Tibial artery (tissue), 4 donors: ENCODE data around the gene AGAP1.

Experiments used
- DNase-seq, 2 donors: peaks; one replicate each; pipeline ENCODE4 v3.0.0-alpha.2; 2019
- H3K27ac ChIP-seq, 2 donors: fragments of 200-600 bp; sonication (generic) in 1 of 2; 1 replicate in 1 of 2; 2 replicates in 1 of 2; pipeline ENCODE4 v1.5.1; 2018 to 2019; ENCODE audit warnings: mild to moderate bottlenecking in 1 of 2
- H3K27me3 ChIP-seq, 2 donors: fragments of 200-600 bp; sonication (generic) in 1 of 2; one replicate each; pipeline versions ENCODE4 v1.5.1 to v1.6.0; 2016 to 2019
- H3K36me3 ChIP-seq, 3 donors: fragments of 200-600 bp; sonication (generic) in 2 of 3; one replicate each; pipeline ENCODE4 v1.5.1; 2016 to 2019; ENCODE audit warnings: mild to moderate bottlenecking in 2 of 3
- H3K4me1 ChIP-seq, 4 donors: fragments of 200-600 bp; sonication (generic) in 2 of 4; 1 replicate in 3 of 4; 2 replicates in 1 of 4; pipeline ENCODE4 v1.5.1; 2016 to 2019
- H3K4me3 ChIP-seq, 2 donors: fragments of 200-600 bp; sonication (generic) in 1 of 2; 1 replicate in 1 of 2; 2 replicates in 1 of 2; pipeline ENCODE4 v1.5.1; 2018 to 2019; ENCODE audit warnings: mild to moderate bottlenecking in 2 of 2
- H3K9me3 ChIP-seq, 3 donors: fragments of 200-600 bp; sonication (generic) in 1 of 3; one replicate each; pipeline ENCODE4 v1.5.1; 2016 to 2019
- intact Hi-C: fragments of 100-400 bp; cut with DNase I; formaldehyde crosslinking; loops from one replicate; pipeline ENCODE4 v1.15.0; 2023; ENCODE audit warnings: low total_unique reads
- TF ChIP-seq, protein P1 (sequence below), 2 experiments: fragments of 200-600 bp in 1 of 2; fragments of 450-650 bp in 1 of 2; IDR thresholded peaks; one replicate each; pipeline ENCODE4 v1.5.1; 2017 to 2019; ENCODE audit warnings: antibody characterized with exemption in 2 of 2, mild to moderate bottlenecking in 1 of 2, moderate library complexity in 1 of 2

Gene AGAP1

DNA sequence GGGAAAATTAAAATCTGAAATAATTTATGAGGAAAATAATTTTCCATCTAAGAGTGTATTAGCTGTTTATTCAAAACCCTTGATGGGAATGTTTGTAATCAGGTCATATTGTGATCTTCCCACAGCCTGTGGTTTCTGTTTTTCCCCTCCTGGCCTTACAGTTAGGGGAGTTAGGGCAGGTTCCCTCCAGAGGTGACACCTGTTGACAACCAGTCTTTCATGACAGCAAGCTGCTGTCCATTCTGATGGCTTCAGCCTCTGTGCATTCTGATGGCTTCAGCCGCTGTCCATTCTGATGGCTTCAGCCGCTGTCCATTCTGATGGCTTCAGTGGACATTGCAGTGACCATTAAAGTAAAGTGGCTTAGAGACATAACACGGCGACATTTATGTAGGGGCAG, 346.1 kb downstream of the AGAP1 start:
- intact Hi-C loops, result no loop called here
- no peaks in the 10 kb centered on the region for H3K9me3 ChIP-seq
- no peak for DNase-seq
- H3K4me1 ChIP-seq, result no peaks in the 10 kb centered on the region
- no peak overlapping the region for H3K27ac ChIP-seq
- TF ChIP-seq, protein P1, sequence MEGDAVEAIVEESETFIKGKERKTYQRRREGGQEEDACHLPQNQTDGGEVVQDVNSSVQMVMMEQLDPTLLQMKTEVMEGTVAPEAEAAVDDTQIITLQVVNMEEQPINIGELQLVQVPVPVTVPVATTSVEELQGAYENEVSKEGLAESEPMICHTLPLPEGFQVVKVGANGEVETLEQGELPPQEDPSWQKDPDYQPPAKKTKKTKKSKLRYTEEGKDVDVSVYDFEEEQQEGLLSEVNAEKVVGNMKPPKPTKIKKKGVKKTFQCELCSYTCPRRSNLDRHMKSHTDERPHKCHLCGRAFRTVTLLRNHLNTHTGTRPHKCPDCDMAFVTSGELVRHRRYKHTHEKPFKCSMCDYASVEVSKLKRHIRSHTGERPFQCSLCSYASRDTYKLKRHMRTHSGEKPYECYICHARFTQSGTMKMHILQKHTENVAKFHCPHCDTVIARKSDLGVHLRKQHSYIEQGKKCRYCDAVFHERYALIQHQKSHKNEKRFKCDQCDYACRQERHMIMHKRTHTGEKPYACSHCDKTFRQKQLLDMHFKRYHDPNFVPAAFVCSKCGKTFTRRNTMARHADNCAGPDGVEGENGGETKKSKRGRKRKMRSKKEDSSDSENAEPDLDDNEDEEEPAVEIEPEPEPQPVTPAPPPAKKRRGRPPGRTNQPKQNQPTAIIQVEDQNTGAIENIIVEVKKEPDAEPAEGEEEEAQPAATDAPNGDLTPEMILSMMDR (IDR thresholded peaks at IDR 0.05), result no peak
- H3K4me3 ChIP-seq, result no peak overlapping the region
- no peaks in the 10 kb centered on the region for H3K36me3 ChIP-seq
- no peaks in the 10 kb centered on the region for H3K27me3 ChIP-seq

DNA sequence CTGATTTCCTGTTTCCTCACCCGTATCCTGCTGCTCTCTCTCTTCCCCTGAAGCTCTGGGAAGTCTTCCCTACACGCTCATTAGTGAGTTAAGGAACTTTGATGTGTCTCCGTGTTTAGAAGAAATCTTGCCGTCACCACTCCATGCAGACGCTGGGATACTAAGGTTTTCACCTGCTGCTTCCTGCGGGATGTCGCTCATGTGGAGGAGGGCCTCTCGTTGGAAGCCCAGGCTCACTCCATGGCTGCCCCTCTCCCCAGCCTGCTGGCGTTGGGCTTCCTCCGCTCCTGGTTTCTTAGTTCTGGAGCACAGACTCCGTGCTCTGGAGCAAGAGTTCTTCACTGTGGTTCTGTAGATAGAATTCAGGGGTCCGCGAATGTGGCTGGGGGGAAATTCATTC, 348.0 kb downstream of the AGAP1 start:
- H3K27me3 ChIP-seq, result no peaks in the 10 kb centered on the region
- no peak for DNase-seq
- TF ChIP-seq, protein P1 (IDR thresholded peaks at IDR 0.05), result no peak
- H3K9me3 ChIP-seq, result no peaks in the 10 kb centered on the region
- intact Hi-C loops, result no loop called here
- no peaks in the 10 kb centered on the region for H3K36me3 ChIP-seq
- H3K4me3 ChIP-seq, result no peak overlapping the region
- H3K27ac ChIP-seq, result no peak overlapping the region
- H3K4me1 ChIP-seq, result no peaks in the 10 kb centered on the region

DNA sequence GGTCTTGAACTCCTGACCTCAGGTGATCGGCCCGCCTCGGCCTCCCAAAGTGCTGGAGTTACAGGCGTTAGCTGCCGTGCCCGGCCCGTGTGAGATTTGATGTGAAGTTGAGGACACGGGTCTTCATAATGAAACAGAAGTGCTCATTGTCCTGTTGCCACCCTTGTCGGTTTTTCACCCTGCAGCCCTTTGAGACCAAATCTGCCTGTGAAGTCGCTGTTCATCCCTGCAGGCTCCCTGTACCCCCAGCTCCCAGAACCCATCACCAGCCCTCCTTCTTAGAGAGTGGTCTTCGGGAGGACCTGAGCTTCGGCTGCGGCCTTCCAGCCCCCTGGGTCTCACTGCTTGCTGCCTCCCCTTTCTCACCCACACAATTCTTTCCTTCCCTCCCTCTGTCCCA, 349.1 kb downstream of the AGAP1 start:
- no peaks in the 10 kb centered on the region for H3K36me3 ChIP-seq
- TF ChIP-seq, protein P1 (IDR thresholded peaks at IDR 0.05), result no peak
- no peaks in the 10 kb centered on the region for H3K4me1 ChIP-seq
- H3K9me3 ChIP-seq, result no peaks in the 10 kb centered on the region
- DNase-seq, result no peak
- H3K27me3 ChIP-seq, result no peaks in the 10 kb centered on the region
- H3K4me3 ChIP-seq, result no peak overlapping the region
- intact Hi-C loops, result no loop called here
- no peak overlapping the region for H3K27ac ChIP-seq

DNA sequence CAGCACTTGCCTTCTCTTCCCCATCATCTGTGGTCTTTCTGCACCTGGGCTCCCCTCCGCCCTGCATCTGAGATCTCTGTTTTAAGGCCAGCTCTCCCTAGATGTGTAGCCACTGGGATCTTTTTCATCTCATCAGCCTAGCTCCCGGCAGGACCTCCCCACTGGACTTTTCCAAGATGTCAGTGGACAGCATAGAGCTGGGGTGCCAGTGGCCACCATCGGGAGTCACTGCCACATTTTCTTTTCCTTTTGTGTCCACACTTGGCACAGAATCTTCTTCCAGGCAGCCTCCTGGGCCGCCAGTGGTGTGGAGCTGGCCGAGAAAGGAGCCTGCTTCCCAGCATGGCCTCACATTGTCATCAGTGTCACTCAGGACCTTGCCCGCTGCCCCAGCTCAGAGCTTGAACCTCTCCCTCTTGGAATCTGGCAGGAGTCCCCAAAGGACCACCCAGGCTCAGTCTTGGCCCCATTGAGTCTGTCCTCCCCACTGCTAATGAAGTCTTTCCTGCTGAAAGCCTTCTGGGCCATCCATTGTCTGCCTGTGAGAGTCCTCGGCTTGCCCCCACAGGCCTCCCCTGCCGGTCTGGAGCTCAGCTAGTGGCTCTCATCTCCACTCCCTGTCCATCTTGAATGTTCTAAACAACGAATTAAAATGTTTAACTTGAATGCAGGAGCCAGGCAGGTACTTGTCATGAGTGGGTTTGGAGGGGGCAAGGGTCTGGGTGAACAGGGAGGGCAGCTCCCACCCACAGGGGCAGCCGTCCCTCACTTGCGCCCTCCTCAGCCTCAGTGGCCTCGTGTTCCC, 349.9 kb downstream of the AGAP1 start:
- Histone ChIP-seq H3K4me3 (no peak overlapping the region), H3K27ac (no peak overlapping the region)
- DNase-seq, result no peak

DNA sequence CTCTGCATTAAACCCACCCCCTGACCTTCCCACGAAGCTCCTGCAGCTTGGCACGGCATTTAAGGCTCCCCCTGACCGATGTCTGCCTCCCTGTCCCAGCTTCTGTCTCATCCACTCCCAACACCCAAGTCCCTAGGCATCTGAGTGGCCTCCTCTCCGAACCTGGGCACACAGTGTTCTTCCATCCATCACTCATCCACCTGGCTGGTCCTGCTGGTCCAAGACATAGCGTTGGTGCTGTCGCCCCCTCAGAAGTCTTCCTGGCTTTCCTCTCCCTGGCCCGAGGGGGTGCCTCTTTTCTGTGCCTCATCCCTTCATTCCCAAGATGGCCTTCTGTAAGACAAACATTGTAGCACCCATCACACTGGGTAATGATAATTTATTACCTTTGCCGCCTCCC, 350.7 kb downstream of the AGAP1 start:
- Histone ChIP-seq H3K36me3 (no peaks in the 10 kb centered on the region), H3K27me3 (no peaks in the 10 kb centered on the region), H3K4me1 (no peaks in the 10 kb centered on the region), H3K4me3 (no peak overlapping the region), H3K9me3 (no peaks in the 10 kb centered on the region), H3K27ac (no peak overlapping the region)
- intact Hi-C loops, result no loop called here
- no peak for DNase-seq
- TF ChIP-seq, protein P1 (IDR thresholded peaks at IDR 0.05), result no peak

More for the DNA sequence above, 349.9 kb downstream of the AGAP1 start:
- H3K4me1 ChIP-seq, result no peaks in the 10 kb centered on the region
- H3K9me3 ChIP-seq, result no peaks in the 10 kb centered on the region
- intact Hi-C loops, result no loop called here
- no peaks in the 10 kb centered on the region for H3K36me3 ChIP-seq
- TF ChIP-seq, protein P1 (IDR thresholded peaks at IDR 0.05), result no peak
- H3K27me3 ChIP-seq, result no peaks in the 10 kb centered on the region
